GM12878 (cell line): Measurements from ENCODE around the gene ABCC1. TPM values are rescaled to one million over a fixed set of nuclear protein-coding genes. Genes with fewer than 3 reads are reported as not detected.
A peak's percentile ranks its signal among the peaks of the same experiment; 100 is the strongest.

Source experiments
- ATAC-seq: fragments of 200-7000 bp; cut with Tn5 transposase; 3 replicates; pipeline ENCODE4 v1.9.1; 2020; ENCODE audit warnings: mild to moderate bottlenecking, moderate library complexity
- BruUV-seq: library from RNA; stranded (reverse); fragments of 400-500 nt; replicated peaks from 2 replicates; lab custom pipeline; 2021; lab: Mats Ljungman, UMichigan
- CTCF ChIA-PET: fragments of 300-600 bp; sonication (Branson Sonifier 250); formaldehyde crosslinking; extraction: SDS; loops from one replicate; lab custom pipeline; 2021; ENCODE audit warnings: inconsistent platforms; lab: Yijun Ruan, JAX
- POLR2A ChIA-PET: fragments of 350-600 bp; formaldehyde crosslinking; extraction: SDS; loops from one replicate; lab custom pipeline; 2021; ENCODE audit warnings: inconsistent platforms; lab: Charles Lee
- RAD21 ChIA-PET: fragments of 300-600 bp; sonication (Branson Sonifier 250); formaldehyde crosslinking; loops from one replicate; lab custom pipeline; 2023; ENCODE audit warnings: antibody characterized with exemption; ENCODE audit not compliant: unreplicated experiment; lab: Charles Lee
- SMC1A ChIA-PET: fragments of 300-600 bp; sonication (Branson Sonifier 250); formaldehyde crosslinking; loops from one replicate; lab custom pipeline; 2023; ENCODE audit not compliant: unreplicated experiment, uncharacterized antibody; lab: Charles Lee
- DNase-seq: peaks from one replicate; pipeline ENCODE4 v3.0.0-alpha.2; 2011; ENCODE audit warnings: low read depth, low spot score
- FAIRE-seq: peaks from 3 replicates; lab custom pipeline; 2011; peaks lifted over from hg19 to GRCh38; lab: Jason Lieb, UNC
- H2AFZ ChIP-seq: 2 replicates; pipeline ENCODE4 v1.6.0; 2011; ENCODE audit warnings: low read depth, low read length, control low read depth; ENCODE audit not compliant: control insufficient read depth
- H3K27ac ChIP-seq: 2 replicates; pipeline ENCODE4 v1.5.1; 2011; ENCODE audit warnings: control low read depth; ENCODE audit not compliant: control insufficient read depth, insufficient read depth
- H3K27me3 ChIP-seq, 2 experiments: replicated peaks in 1 of 2; 2 replicates each; pipeline versions ENCODE4 v1.6.0 to v1.6.1; 2011; ENCODE audit warnings: low read length in 1 of 2; ENCODE audit not compliant: control insufficient read depth in 2 of 2, insufficient read depth in 2 of 2
- H3K36me3 ChIP-seq, 2 experiments: 2 replicates each; pipeline ENCODE4 v1.5.1; 2011; ENCODE audit warnings: low read length in 1 of 2; ENCODE audit not compliant: control insufficient read depth in 2 of 2, insufficient read depth in 2 of 2
- H3K4me1 ChIP-seq: 2 replicates; pipeline ENCODE4 v1.6.1; 2011; ENCODE audit warnings: mild to moderate bottlenecking, low read length, moderate library complexity, mixed read lengths; ENCODE audit not compliant: control insufficient read depth, insufficient read depth
- H3K4me2 ChIP-seq: 2 replicates; pipeline ENCODE4 v1.6.0; 2011; ENCODE audit warnings: control low read depth; ENCODE audit not compliant: control insufficient read depth, insufficient read depth
- H3K4me3 ChIP-seq: fragments of 200-600 bp; sonication (generic); 2 replicates; pipeline ENCODE4 v1.5.1; 2016
- H3K79me2 ChIP-seq: 2 replicates; pipeline ENCODE4 v1.6.0; 2011; ENCODE audit warnings: low read length; ENCODE audit not compliant: control insufficient read depth, insufficient read depth
- H3K9ac ChIP-seq: 2 replicates; pipeline ENCODE4 v1.8.0; 2011; ENCODE audit warnings: low read length, control low read depth, mixed read lengths; ENCODE audit not compliant: control insufficient read depth, insufficient read depth
- H3K9me3 ChIP-seq: replicated peaks from 3 replicates; pipeline ENCODE4 v1.5.1; 2011; ENCODE audit warnings: mild to moderate bottlenecking, low read length; ENCODE audit not compliant: control insufficient read depth, insufficient read depth
- H4K20me1 ChIP-seq: 2 replicates; pipeline ENCODE4 v1.6.0; 2011; ENCODE audit not compliant: control insufficient read depth, insufficient read depth
- HDGF ChIP-seq: fragments of 450-650 bp; IDR thresholded peaks from 2 replicates; pipeline ENCODE4 v1.6.1; 2016; ENCODE audit warnings: antibody characterized with exemption
- IKZF2 ChIP-seq, 2 experiments: fragments of 450-650 bp; IDR thresholded peaks; 2 replicates each; pipeline ENCODE4 v1.6.1; 2017; ENCODE audit warnings: mild to moderate bottlenecking in 2 of 2, moderate library complexity in 2 of 2
- MYB ChIP-seq: fragments of 150-350 bp; IDR thresholded peaks from 2 replicates; pipeline ENCODE4 v1.6.1; 2014; ENCODE audit warnings: mild to moderate bottlenecking, low read depth, low read length, borderline replicate concordance
- RAD21 ChIP-seq: IDR thresholded peaks from 2 replicates; pipeline ENCODE4 v1.6.1; 2011; ENCODE audit warnings: mild to moderate bottlenecking, low read depth, low read length, moderate library complexity; ENCODE audit not compliant: insufficient read depth
- SMARCA5 ChIP-seq: fragments of 450-650 bp; IDR thresholded peaks from 2 replicates; pipeline ENCODE4 v1.6.1; 2017; ENCODE audit warnings: mild to moderate bottlenecking
- STAT1 ChIP-seq: fragments of 450-650 bp; conservative IDR thresholded peaks from 2 replicates; pipeline ENCODE4 v1.6.1; 2014; ENCODE audit warnings: antibody characterized with exemption, mild to moderate bottlenecking
- TBL1XR1 ChIP-seq: IDR thresholded peaks from 2 replicates; pipeline ENCODE4 v1.6.1; 2012; ENCODE audit warnings: low read depth, low read length, improper control_type of control experiment
- ZNF384 ChIP-seq: IDR thresholded peaks from 2 replicates; pipeline ENCODE4 v1.6.1; 2012; ENCODE audit warnings: low read depth, mild to moderate bottlenecking, low read length, improper control_type of control experiment, borderline replicate concordance
- WGBS: methylation state at CpG from one replicate; pipeline ENCODE4 v1.1.6; 2016; ENCODE audit warnings: low lambda C conversion rate; ENCODE audit not compliant: insufficient replicate concordance, insufficient coverage; ENCODE audit errors: missing lambda C conversion rate; 5-methylcytosine and 5-hydroxymethylcytosine counted together
- in situ Hi-C: fragments of 300-500 bp; cut with MboI; formaldehyde crosslinking; loops from 9 replicates; pipeline ENCODE4 v1.14.3; 2018; ENCODE audit warnings: mixed read lengths
- intact Hi-C: fragments of 100-400 bp; cut with micrococcal nuclease; formaldehyde crosslinking; loops from one replicate; pipeline ENCODE4 v1.14.2; 2022; ENCODE audit not compliant: unreplicated experiment
- polyA plus RNA-seq, 11 experiments: library from polyadenylated mRNA; depleted of rRNA in 4 of 11; unstranded in 6 of 11; stranded (reverse) in 5 of 11; fragments of >200 nt; fragmentation: Nextera tagmentation in 4 of 11; fragmentation: Illumina TruSeq in 1 of 11; extraction: Ambion mirVana in 4 of 11; extraction: Trizol in 1 of 11; gene quantifications; 1 replicate in 1 of 11; 2 replicates in 10 of 11; pipeline versions ENCODE4 v1.2.1 to v1.2.3, GENCODE V29; 2011 to 2016; ENCODE audit warnings: inconsistent platforms in 2 of 11, missing spikeins in 2 of 11, low read depth in 1 of 11
- total RNA-seq, 4 experiments: library from RNA; depleted of rRNA in 3 of 4; stranded (reverse); fragments of >200 nt in 3 of 4; fragmentation: Illumina TruSeq in 1 of 4; extraction: Trizol in 1 of 4; gene quantifications; 2 replicates each; pipeline versions ENCODE4 v1.2.1 to v1.2.3, GENCODE V29; 2013 to 2021

Gene ABCC1
- total and polyA plus RNA-seq, 10 of the 15 experiments (the other 5 are each of a cell fraction or from before 2014, with no cell fraction given), result 3.2 to 44.6 (median 14.5) TPM

GRCh38 chr16:16092925-16093627 is 143.7 kb downstream of the ABCC1 start (continued):
- no peak for TF ChIP-seq STAT1

GRCh38 chr16:16093628-16094332 is 144.4 kb downstream of the ABCC1 start:
- Histone ChIP-seq H3K79me2 (no peaks in the 10 kb centered on the region), H3K9ac (no peak overlapping the region), H4K20me1 (no peaks in the 10 kb centered on the region), H3K27me3 (no peaks in the 10 kb centered on the region), H3K27ac (no peak overlapping the region)
- WGBS, result 96% methylated on average over 11 of the region's 11 CpGs
- SMC1A ChIA-PET, result interaction anchor here (0.6 kb wide), 1 partner anchor 92 kb away, joined by 3 read pairs; no protein-coding TSS in a partner anchor
- POLR2A ChIA-PET, result interaction anchor here (0.7 kb wide), 2 partner anchors 276 to 1016 kb away, joined by 4 to 7 read pairs; no protein-coding TSS in a partner anchor
- intact Hi-C loops, result no loop called here
- TF ChIP-seq ZNF384 (no peak), TBL1XR1 (no peak), SMARCA5 (no peak), MYB (no peak), HDGF (no peak), IKZF2 (IDR thresholded peaks at IDR 0.05) (no peak), RAD21 (no peak)
- TF ChIP-seq, all 136 proteins: peak for 0
- no peaks in the 10 kb centered on the region for H3K4me1 ChIP-seq
- H3K4me2 ChIP-seq, result no peak overlapping the region
- no peak overlapping the region for H3K4me3 ChIP-seq
- H3K9me3 ChIP-seq, result no peaks in the 10 kb centered on the region
- no peak overlapping the region for H2AFZ ChIP-seq
- ATAC-seq (no peak), FAIRE-seq (no peak), DNase-seq (no peak)
- CTCF ChIA-PET, result interaction anchor here (0.6 kb wide), 1 partner anchor 193 kb away, joined by 3 read pairs; no protein-coding TSS in a partner anchor
- TSS peak; percentile 37 for BruUV-seq
- RAD21 ChIA-PET, result interaction anchor here (0.8 kb wide), 1 partner anchor 89 kb away, joined by 3 read pairs; no protein-coding TSS in a partner anchor
- peaks cover 20 to 27% of the 10 kb centered on the region in 2 experiments for H3K36me3 ChIP-seq
- in situ Hi-C loops, result no loop called here
